ENCODE measurements around the gene AGTR2. TPM values are rescaled to one million over a fixed set of nuclear protein-coding genes. Genes with fewer than 3 reads are reported as not detected.

Gene AGTR2
- total and polyA plus RNA-seq, 2 of the 4 experiments (the other 2 are of a cell fraction): not detected

DNA sequence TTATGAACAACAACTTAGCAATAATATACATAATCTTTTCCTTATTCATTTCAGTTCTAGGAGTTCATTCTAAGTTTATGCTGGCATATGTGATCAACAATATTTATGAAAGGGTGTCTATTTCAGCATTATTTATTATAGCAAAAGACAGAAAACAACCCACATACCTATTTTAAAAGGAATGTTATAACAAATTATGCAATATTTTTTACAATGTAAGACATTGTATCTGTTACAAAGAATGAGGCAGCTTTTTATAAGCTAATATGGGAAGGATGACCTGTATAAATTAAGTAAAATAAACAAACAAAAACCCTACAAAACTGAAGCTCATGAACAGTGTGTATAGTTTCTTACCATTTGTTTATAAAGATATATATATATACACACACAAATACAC is 42.7 kb downstream of the AGTR2 start:
- Histone ChIP-seq H3K79me1 (ENCODE audit: low read depth in 1 of 2, low read length in 2 of 2) (no peaks in the 10 kb centered on the region), H3K27ac (ENCODE audit: insufficient read depth, low read length) (no peak overlapping the region), H3K56ac (ENCODE audit: extremely low read depth, insufficient read depth, low read length) (no peak overlapping the region), H3K4me2 (ENCODE audit: low read depth, low read length) (no peak overlapping the region), H3K18ac (ENCODE audit: low read depth, low read length) (no peak overlapping the region), H3K9me1 (ENCODE audit: insufficient read depth, low read length) (no peaks in the 10 kb centered on the region), H2BK20ac (ENCODE audit: low read depth, low read length) (no peak overlapping the region), H3K9ac (ENCODE audit: low read depth, low read length) (no peak overlapping the region), H2AK5ac (ENCODE audit: low read depth, low read length) (no peak overlapping the region), H3K4me3 (ENCODE audit: insufficient read depth, low read depth, low read length) (no peak overlapping the region), H3K14ac (replicated peaks; ENCODE audit: low read depth, low read length) (no peak overlapping the region), H4K91ac (ENCODE audit: insufficient read depth, low read depth, low read length) (no peak overlapping the region), H2AK9ac (replicated peaks; ENCODE audit: low read depth, low read length, poor library complexity) (no peak overlapping the region), H2BK120ac (ENCODE audit: low read depth, low read length) (no peak overlapping the region), H4K8ac (ENCODE audit: low read depth in 2 of 2, low read length in 2 of 2) (no peak overlapping the region), H3K4me1 (ENCODE audit: control insufficient read depth, insufficient read depth, low read length) (no peaks in the 10 kb centered on the region), H2BK15ac (ENCODE audit: low read depth, low read length) (no peak overlapping the region), H3K27me3 (ENCODE audit: control insufficient read depth, insufficient read depth, low read length) (no peaks in the 10 kb centered on the region), H3K4ac (ENCODE audit: low read depth, low read length) (no peak overlapping the region), H3K36me3 (ENCODE audit: control insufficient read depth, insufficient read depth, low read length) (no peaks in the 10 kb centered on the region), H3K23ac (ENCODE audit: low read depth, low read length) (no peak overlapping the region), H4K20me1 (ENCODE audit: insufficient read depth, low read length) (no peaks in the 10 kb centered on the region), H3K9me3 (ENCODE audit: control insufficient read depth, insufficient read depth, low read length) (no peaks in the 10 kb centered on the region), H4K5ac (ENCODE audit: low read depth, low read length) (no peak overlapping the region), H2AFZ (replicated peaks; ENCODE audit: low read length, poor library complexity) (no peak overlapping the region), H2BK5ac (ENCODE audit: low read depth, low read length, poor library complexity, severe bottlenecking) (no peak overlapping the region)
- DNase-seq (no peak), ATAC-seq (ENCODE audit: low read depth) (no peak)
- POLR2A ChIA-PET (ENCODE audit: unreplicated experiment): no interaction called here
- BruUV-seq (replicated peaks): no TSS peak
- dilution Hi-C loops (cut with HindIII; ENCODE audit: low sequenced_read_pairs, unreplicated experiment): no loop called here
- TF ChIP-seq MAZ (IDR thresholded peaks at IDR 0.05; ENCODE audit: borderline replicate concordance, low read depth, low read length): no peak
- no peak for TF ChIP-seq MAFK (IDR thresholded peaks at IDR 0.05; ENCODE audit: low read depth, low read length)
- no peak for TF ChIP-seq ELK1 (IDR thresholded peaks at IDR 0.05; ENCODE audit: borderline replicate concordance, low read depth, low read length)
- TF ChIP-seq RFX5 (IDR thresholded peaks at IDR 0.05; ENCODE audit: low read depth, low read length): no peak
- no peak for TF ChIP-seq SMC3 (IDR thresholded peaks at IDR 0.05; ENCODE audit: low read depth, low read length)
- TF ChIP-seq, protein P1, sequence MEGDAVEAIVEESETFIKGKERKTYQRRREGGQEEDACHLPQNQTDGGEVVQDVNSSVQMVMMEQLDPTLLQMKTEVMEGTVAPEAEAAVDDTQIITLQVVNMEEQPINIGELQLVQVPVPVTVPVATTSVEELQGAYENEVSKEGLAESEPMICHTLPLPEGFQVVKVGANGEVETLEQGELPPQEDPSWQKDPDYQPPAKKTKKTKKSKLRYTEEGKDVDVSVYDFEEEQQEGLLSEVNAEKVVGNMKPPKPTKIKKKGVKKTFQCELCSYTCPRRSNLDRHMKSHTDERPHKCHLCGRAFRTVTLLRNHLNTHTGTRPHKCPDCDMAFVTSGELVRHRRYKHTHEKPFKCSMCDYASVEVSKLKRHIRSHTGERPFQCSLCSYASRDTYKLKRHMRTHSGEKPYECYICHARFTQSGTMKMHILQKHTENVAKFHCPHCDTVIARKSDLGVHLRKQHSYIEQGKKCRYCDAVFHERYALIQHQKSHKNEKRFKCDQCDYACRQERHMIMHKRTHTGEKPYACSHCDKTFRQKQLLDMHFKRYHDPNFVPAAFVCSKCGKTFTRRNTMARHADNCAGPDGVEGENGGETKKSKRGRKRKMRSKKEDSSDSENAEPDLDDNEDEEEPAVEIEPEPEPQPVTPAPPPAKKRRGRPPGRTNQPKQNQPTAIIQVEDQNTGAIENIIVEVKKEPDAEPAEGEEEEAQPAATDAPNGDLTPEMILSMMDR (conservative IDR thresholded peaks at IDR 0.05; ENCODE audit: low read depth, low read length): no peak
- TF ChIP-seq CHD1 (IDR thresholded peaks at IDR 0.05; ENCODE audit: low read depth, low read length): no peak
- TF ChIP-seq, protein P2, sequence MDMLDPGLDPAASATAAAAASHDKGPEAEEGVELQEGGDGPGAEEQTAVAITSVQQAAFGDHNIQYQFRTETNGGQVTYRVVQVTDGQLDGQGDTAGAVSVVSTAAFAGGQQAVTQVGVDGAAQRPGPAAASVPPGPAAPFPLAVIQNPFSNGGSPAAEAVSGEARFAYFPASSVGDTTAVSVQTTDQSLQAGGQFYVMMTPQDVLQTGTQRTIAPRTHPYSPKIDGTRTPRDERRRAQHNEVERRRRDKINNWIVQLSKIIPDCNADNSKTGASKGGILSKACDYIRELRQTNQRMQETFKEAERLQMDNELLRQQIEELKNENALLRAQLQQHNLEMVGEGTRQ (IDR thresholded peaks at IDR 0.05; ENCODE audit: low read depth, low read length): no peak
- TF ChIP-seq RCOR1 (IDR thresholded peaks at IDR 0.05; ENCODE audit: insufficient replicate concordance, low read length): no peak
- TF ChIP-seq POLR2A (IDR thresholded peaks at IDR 0.05; ENCODE audit: low read depth, low read length): no peak
- no peak for TF ChIP-seq MXI1 (IDR thresholded peaks at IDR 0.05; ENCODE audit: borderline replicate concordance, low read depth, low read length)
- TF ChIP-seq FOS (IDR thresholded peaks at IDR 0.05; ENCODE audit: low read depth, low read length): no peak
- TF ChIP-seq BHLHE40 (IDR thresholded peaks at IDR 0.05; ENCODE audit: low read depth, low read length): no peak
- TF ChIP-seq RAD21 (IDR thresholded peaks at IDR 0.05; ENCODE audit: low read length): no peak
- no peak for TF ChIP-seq CEBPB (IDR thresholded peaks at IDR 0.05; ENCODE audit: low read depth, low read length)
- CTCF ChIA-PET: interaction anchor here (0.6 kb wide), 1 partner anchor 19 kb away, joined by 5 read pairs; no protein-coding TSS in a partner anchor
- in situ Hi-C loops (cut with MboI; ENCODE audit: low sequenced_read_pairs): no loop called here
- intact Hi-C loops (cut with micrococcal nuclease): no loop called here
